IMR-90 (cell line): ENCODE measurements around the gene AFAP1L2. TPM values are rescaled to one million over a fixed set of nuclear protein-coding genes. Genes with fewer than 3 reads are reported as not detected.

ENCODE experiments used
- ATAC-seq: fragments of 200-7000 bp; cut with Tn5 transposase; 2 replicates; pipeline ENCODE4 v1.9.1; 2020; ENCODE audit warnings: low read depth, mild to moderate bottlenecking, moderate library complexity
- BruUV-seq: library from RNA; stranded (reverse); fragments of 400-500 nt; replicated peaks from 2 replicates; lab custom pipeline; 2021; lab: Mats Ljungman, UMichigan
- CTCF ChIA-PET: fragments of 300-600 bp; formaldehyde crosslinking; extraction: SDS; loops from one replicate; lab custom pipeline; 2021; ENCODE audit warnings: antibody characterized with exemption; lab: Yijun Ruan, JAX
- POLR2A ChIA-PET: fragments of 300-600 bp; sonication (Branson Sonifier 250); formaldehyde crosslinking; loops from one replicate; lab custom pipeline; 2022; ENCODE audit warnings: antibody characterized with exemption; ENCODE audit not compliant: unreplicated experiment; lab: Charles Lee
- DNase-seq: peaks from one replicate; pipeline ENCODE4 v3.0.0; 2013
- H2AFZ ChIP-seq: replicated peaks from 2 replicates; pipeline ENCODE3; 2013; ENCODE audit warnings: low read length, mild to moderate bottlenecking; ENCODE audit not compliant: poor library complexity
- H2AK5ac ChIP-seq: 2 replicates; pipeline ENCODE4 v1.6.1; 2013; ENCODE audit warnings: low read depth, low read length, inconsistent platforms
- H2AK9ac ChIP-seq: replicated peaks from 2 replicates; pipeline ENCODE3; 2013; ENCODE audit warnings: mild to moderate bottlenecking, low read depth, low read length, moderate library complexity; ENCODE audit not compliant: poor library complexity
- H2BK120ac ChIP-seq: 2 replicates; pipeline ENCODE4 v1.6.1; 2013; ENCODE audit warnings: low read depth, low read length, inconsistent platforms
- H2BK15ac ChIP-seq: 3 replicates; pipeline ENCODE4 v1.6.1; 2013; ENCODE audit warnings: low read depth, low read length, inconsistent platforms
- H2BK20ac ChIP-seq: 2 replicates; pipeline ENCODE4 v1.6.1; 2013; ENCODE audit warnings: low read depth, mild to moderate bottlenecking, inconsistent platforms, low read length, moderate library complexity
- H2BK5ac ChIP-seq: 2 replicates; pipeline ENCODE4 v1.6.1; 2013; ENCODE audit warnings: mild to moderate bottlenecking, low read depth, low read length, inconsistent platforms; ENCODE audit not compliant: poor library complexity, severe bottlenecking
- H3K14ac ChIP-seq: replicated peaks from 2 replicates; pipeline ENCODE4 v1.6.1; 2013; ENCODE audit warnings: low read depth, low read length, inconsistent platforms
- H3K18ac ChIP-seq: 2 replicates; pipeline ENCODE4 v1.6.1; 2013; ENCODE audit warnings: low read depth, low read length, control low read depth
- H3K23ac ChIP-seq: 2 replicates; pipeline ENCODE4 v1.6.1; 2013; ENCODE audit warnings: low read depth, low read length, inconsistent platforms
- H3K27ac ChIP-seq: 2 replicates; pipeline ENCODE4 v1.5.1; 2013; ENCODE audit warnings: mild to moderate bottlenecking, control low read depth, low read length; ENCODE audit not compliant: insufficient read depth
- H3K27me3 ChIP-seq: 2 replicates; pipeline ENCODE4 v1.6.1; 2013; ENCODE audit warnings: low read length; ENCODE audit not compliant: control insufficient read depth, insufficient read depth
- H3K36me3 ChIP-seq: 2 replicates; pipeline ENCODE4 v1.6.1; 2013; ENCODE audit warnings: low read length, mixed read lengths; ENCODE audit not compliant: control insufficient read depth, insufficient read depth
- H3K4ac ChIP-seq: 2 replicates; pipeline ENCODE4 v1.6.1; 2013; ENCODE audit warnings: low read depth, low read length, inconsistent platforms
- H3K4me1 ChIP-seq: 2 replicates; pipeline ENCODE4 v1.6.1; 2013; ENCODE audit warnings: low read length, mixed read lengths; ENCODE audit not compliant: control insufficient read depth, insufficient read depth
- H3K4me2 ChIP-seq: 2 replicates; pipeline ENCODE4 v1.6.1; 2013; ENCODE audit warnings: low read depth, mild to moderate bottlenecking, control low read depth, low read length, moderate library complexity
- H3K4me3 ChIP-seq: 2 replicates; pipeline ENCODE4 v1.5.1; 2013; ENCODE audit warnings: low read depth, mild to moderate bottlenecking, control low read depth, low read length, moderate library complexity; ENCODE audit not compliant: insufficient read depth
- H3K56ac ChIP-seq: 2 replicates; pipeline ENCODE4 v1.6.1; 2013; ENCODE audit warnings: low read length, inconsistent platforms; ENCODE audit not compliant: insufficient read depth; ENCODE audit errors: extremely low read depth
- H3K79me1 ChIP-seq, 2 experiments: 2 replicates each; pipeline ENCODE4 v1.6.1; 2013; ENCODE audit warnings: low read length in 2 of 2, inconsistent platforms in 1 of 2, low read depth in 1 of 2
- H3K9ac ChIP-seq: 2 replicates; pipeline ENCODE4 v1.6.1; 2013; ENCODE audit warnings: low read depth, low read length, control low read depth
- H3K9me1 ChIP-seq: 2 replicates; pipeline ENCODE4 v1.6.1; 2013; ENCODE audit warnings: low read length, inconsistent platforms; ENCODE audit not compliant: insufficient read depth
- H3K9me3 ChIP-seq: 2 replicates; pipeline ENCODE4 v1.6.1; 2013; ENCODE audit warnings: low read length; ENCODE audit not compliant: control insufficient read depth, insufficient read depth
- H4K20me1 ChIP-seq: 2 replicates; pipeline ENCODE4 v1.6.1; 2013; ENCODE audit warnings: low read length, inconsistent platforms; ENCODE audit not compliant: insufficient read depth
- H4K5ac ChIP-seq: 2 replicates; pipeline ENCODE4 v1.6.1; 2013; ENCODE audit warnings: mild to moderate bottlenecking, low read depth, low read length, control low read depth
- H4K8ac ChIP-seq, 2 experiments: 2 replicates each; pipeline ENCODE4 v1.6.1; 2013; ENCODE audit warnings: low read depth in 2 of 2, low read length in 2 of 2, control low read depth in 1 of 2, inconsistent platforms in 1 of 2
- H4K91ac ChIP-seq: 2 replicates; pipeline ENCODE4 v1.6.1; 2013; ENCODE audit warnings: low read depth, low read length, inconsistent platforms; ENCODE audit not compliant: insufficient read depth
- BHLHE40 ChIP-seq: fragments of 150-350 bp; IDR thresholded peaks from 2 replicates; pipeline ENCODE4 v1.6.1; 2016; ENCODE audit warnings: mild to moderate bottlenecking, low read depth, low read length
- CEBPB ChIP-seq: IDR thresholded peaks from 2 replicates; pipeline ENCODE4 v1.6.1; 2012; ENCODE audit warnings: low read depth, low read length, improper control_type of control experiment
- CHD1 ChIP-seq: IDR thresholded peaks from 2 replicates; pipeline ENCODE4 v1.6.1; 2012; ENCODE audit warnings: low read depth, low read length, improper control_type of control experiment
- CTCF ChIP-seq: conservative IDR thresholded peaks from 2 replicates; pipeline ENCODE4 v1.5.1; 2012; ENCODE audit warnings: mild to moderate bottlenecking, low read depth, low read length, improper control_type of control experiment
- ELK1 ChIP-seq: fragments of 150-350 bp; IDR thresholded peaks from 2 replicates; pipeline ENCODE4 v1.6.1; 2016; ENCODE audit warnings: low read depth, mild to moderate bottlenecking, low read length, moderate library complexity, borderline replicate concordance
- FOS ChIP-seq: fragments of 150-350 bp; IDR thresholded peaks from 2 replicates; pipeline ENCODE4 v1.6.1; 2016; ENCODE audit warnings: low read depth, low read length
- MAFK ChIP-seq: IDR thresholded peaks from 2 replicates; pipeline ENCODE4 v1.6.1; 2012; ENCODE audit warnings: low read depth, low read length, improper control_type of control experiment
- MAZ ChIP-seq: IDR thresholded peaks from 2 replicates; pipeline ENCODE4 v1.6.1; 2012; ENCODE audit warnings: low read depth, mild to moderate bottlenecking, low read length, improper control_type of control experiment, moderate library complexity, borderline replicate concordance
- MXI1 ChIP-seq: IDR thresholded peaks from 2 replicates; pipeline ENCODE4 v1.6.1; 2012; ENCODE audit warnings: low read depth, mild to moderate bottlenecking, low read length, moderate library complexity, borderline replicate concordance
- NFE2L2 ChIP-seq: fragments of 150-350 bp; IDR thresholded peaks from 2 replicates; pipeline ENCODE4 v1.6.1; 2016; ENCODE audit warnings: low read depth, mild to moderate bottlenecking, low read length
- POLR2A ChIP-seq: IDR thresholded peaks from 2 replicates; pipeline ENCODE4 v1.6.1; 2012; ENCODE audit warnings: mild to moderate bottlenecking, low read depth, low read length
- RAD21 ChIP-seq: IDR thresholded peaks from 2 replicates; pipeline ENCODE4 v1.6.1; 2012; ENCODE audit warnings: low read length, improper control_type of control experiment
- RCOR1 ChIP-seq: IDR thresholded peaks from 2 replicates; pipeline ENCODE4 v1.6.1; 2012; ENCODE audit warnings: mild to moderate bottlenecking, low read length, improper control_type of control experiment; ENCODE audit not compliant: insufficient replicate concordance
- RFX5 ChIP-seq: IDR thresholded peaks from 2 replicates; pipeline ENCODE4 v1.8.0; 2012; ENCODE audit warnings: low read depth, mild to moderate bottlenecking, low read length, moderate library complexity
- SMC3 ChIP-seq: fragments of 150-350 bp; IDR thresholded peaks from 2 replicates; pipeline ENCODE4 v1.6.1; 2016; ENCODE audit warnings: low read depth, mild to moderate bottlenecking, antibody characterized with exemption, low read length, moderate library complexity
- USF2 ChIP-seq: fragments of 150-350 bp; IDR thresholded peaks from 2 replicates; pipeline ENCODE4 v1.6.1; 2017; ENCODE audit warnings: mild to moderate bottlenecking, antibody characterized with exemption, low read length, low read depth
- WGBS, 2 experiments: methylation state at CpG; one replicate each; pipeline versions ENCODE4 v1.1.5 to v1.1.7; 2013; ENCODE audit warnings: missing lambda C conversion rate in 2 of 2; ENCODE audit not compliant: insufficient read length in 1 of 2; ENCODE audit errors: extremely low coverage in 2 of 2; 5-methylcytosine and 5-hydroxymethylcytosine counted together
- dilution Hi-C: fragments of 300-500 bp; cut with HindIII; formaldehyde crosslinking; loops from one replicate; pipeline ENCODE4 v1.14.3; 2018; ENCODE audit warnings: low sequenced_read_pairs; ENCODE audit not compliant: unreplicated experiment
- in situ Hi-C: fragments of 300-500 bp; cut with MboI; formaldehyde crosslinking; loops from 3 replicates; pipeline ENCODE4 v1.14.3; 2019; ENCODE audit warnings: low sequenced_read_pairs, inconsistent platforms, mixed read lengths
- intact Hi-C: fragments of 100-400 bp; cut with micrococcal nuclease; formaldehyde crosslinking; loops from 2 replicates; pipeline ENCODE4 v1.10.0; 2022
- polyA plus RNA-seq, 3 experiments: library from polyadenylated mRNA; depleted of rRNA; stranded (reverse); fragments of >200 nt; gene quantifications; 2 replicates each; pipeline ENCODE4 v1.2.3, GENCODE V29; 2012; ENCODE audit warnings: low replicate concordance in 1 of 3
- total RNA-seq: library from RNA; depleted of rRNA; stranded (reverse); fragments of >200 nt; gene quantifications from 2 replicates; pipeline ENCODE4 v1.2.3, GENCODE V29; 2012

Gene AFAP1L2
- total and polyA plus RNA-seq, 2 of the 4 experiments (the other 2 are of a cell fraction), result under 0.01 to 0.10 TPM

GRCh38 chr10:114372995-114373394, 31.3 kb downstream of the AFAP1L2 start:
- Histone ChIP-seq H3K9ac (no peak overlapping the region), H3K4me1 (peaks cover 2% of the 10 kb centered on the region; the same call in 1 of the 2 replicates), H3K36me3 (no peaks in the 10 kb centered on the region), H2BK5ac (no peak overlapping the region), H3K18ac (no peak overlapping the region), H2AK5ac (no peak overlapping the region), H2AFZ (no peak overlapping the region), H3K9me3 (no peaks in the 10 kb centered on the region), H2BK20ac (no peak overlapping the region), H3K4ac (no peak overlapping the region), H3K56ac (no peak overlapping the region), H3K27ac (no peak overlapping the region), H2BK15ac (no peak overlapping the region), H2AK9ac (no peak overlapping the region), H2BK120ac (no peak overlapping the region), H3K14ac (no peak overlapping the region), H4K5ac (no peak overlapping the region), H3K79me1 (no peaks in the 10 kb centered on the region), H4K91ac (no peak overlapping the region), H3K4me3 (no peak overlapping the region), H3K27me3 (peaks cover 19% of the 10 kb centered on the region), H3K4me2 (no peak overlapping the region), H4K20me1 (no peaks in the 10 kb centered on the region), H3K9me1 (no peaks in the 10 kb centered on the region), H4K8ac (no peak overlapping the region), H3K23ac (no peak overlapping the region)
- ChIA-PET CTCF (no interaction called here), POLR2A (no interaction called here)
- TF ChIP-seq POLR2A (no peak), USF2 (no peak), MXI1 (no peak), ELK1 (no peak), MAZ (no peak), MAFK (no peak), SMC3 (no peak), RAD21 (no peak), FOS (no peak), RCOR1 (no peak), RFX5 (no peak), CHD1 (no peak), BHLHE40 (no peak), CEBPB (no peak), NFE2L2 (no peak), CTCF (no peak)
- ATAC-seq (no peak), DNase-seq (no peak)
- dilution Hi-C loops (no loop called here), intact Hi-C loops (no loop called here), in situ Hi-C loops (no loop called here)
- BruUV-seq, result no TSS peak
- WGBS, 2 experiments, result no CpG with 5 or more reads among the region's 5 CpGs
